SK-N-SH (cell line): ENCODE results near the gene C10orf62. TPM values are rescaled to one million over a fixed set of nuclear protein-coding genes. Genes with fewer than 3 reads are reported as not detected.

Experiments
- CTCF ChIA-PET: fragments of 300-600, 350-600 bp; formaldehyde crosslinking; extraction: SDS; loops from one replicate; lab custom pipeline; 2021; lab: Yijun Ruan, JAX
- POLR2A ChIA-PET: fragments of 350-600 bp; sonication (Branson Sonifier 250); formaldehyde crosslinking; extraction: SDS; loops from one replicate; lab custom pipeline; 2020; ENCODE audit warnings: antibody characterized with exemption, inconsistent platforms; lab: Yijun Ruan, JAX
- DNase-seq: peaks from one replicate; pipeline ENCODE4 v3.0.0; 2012
- H2AFZ ChIP-seq: fragments of 200-600 bp; sonication (generic); 2 replicates; pipeline ENCODE4 v1.8.1; 2016; ENCODE audit warnings: antibody characterized with exemption, mild to moderate bottlenecking, low read depth
- H3F3A ChIP-seq: fragments of 200-600 bp; sonication (generic); replicated peaks from 2 replicates; pipeline ENCODE3; 2016; ENCODE audit warnings: antibody characterized with exemption, mild to moderate bottlenecking; ENCODE audit not compliant: insufficient read depth
- H3K27ac ChIP-seq, 2 experiments: fragments of 200-500 bp in 1 of 2; fragments of 200-600 bp in 1 of 2; sonication (Bioruptor generic) in 1 of 2; sonication (generic), shearing (Covaris generic) in 1 of 2; 2 replicates each; pipeline versions ENCODE4 v1.5.1 to v1.6.1; 2014 to 2016; ENCODE audit warnings: low read depth in 2 of 2, inconsistent platforms in 1 of 2, low read length in 1 of 2, mild to moderate bottlenecking in 1 of 2, mixed read lengths in 1 of 2
- H3K27me3 ChIP-seq: fragments of 200-600 bp; sonication (generic), shearing (Covaris generic); 2 replicates; pipeline ENCODE4 v1.6.1; 2016; ENCODE audit warnings: mixed run types; ENCODE audit not compliant: insufficient read depth
- H3K36me3 ChIP-seq, 2 experiments: fragments of 200-500 bp in 1 of 2; fragments of 200-600 bp in 1 of 2; sonication (Bioruptor generic) in 1 of 2; sonication (generic) in 1 of 2; replicated peaks in 1 of 2; 2 replicates each; pipeline versions ENCODE3 to v1.5.1; 2014 to 2016; ENCODE audit warnings: low read length in 1 of 2, mild to moderate bottlenecking in 1 of 2; ENCODE audit not compliant: insufficient read depth in 2 of 2, control insufficient read depth in 1 of 2
- H3K4me1 ChIP-seq, 2 experiments: fragments of 200-500 bp in 1 of 2; fragments of 200-600 bp in 1 of 2; sonication (Bioruptor generic) in 1 of 2; sonication (generic), shearing (Covaris generic) in 1 of 2; 2 replicates each; pipeline versions ENCODE4 v1.5.1 to v1.6.1; 2014 to 2016; ENCODE audit warnings: low read depth in 1 of 2, low read length in 1 of 2, mixed run types in 1 of 2; ENCODE audit not compliant: insufficient read depth in 2 of 2, control insufficient read depth in 1 of 2
- H3K4me2 ChIP-seq: fragments of 200-600 bp; sonication (generic), shearing (Covaris generic); 2 replicates; pipeline ENCODE4 v1.6.1; 2017; ENCODE audit warnings: mixed run types
- H3K4me3 ChIP-seq, 2 experiments: fragments of 200-500 bp in 1 of 2; fragments of 200-600 bp in 1 of 2; sonication (Bioruptor generic) in 1 of 2; sonication (generic), shearing (Covaris generic) in 1 of 2; 2 replicates each; pipeline versions ENCODE4 v1.5.1 to v1.8.1; 2014 to 2016; ENCODE audit warnings: low read depth in 2 of 2, inconsistent platforms in 1 of 2, low read length in 1 of 2, mild to moderate bottlenecking in 1 of 2, mixed read lengths in 1 of 2, moderate library complexity in 1 of 2
- H3K79me2 ChIP-seq: fragments of 200-600 bp; sonication (generic); 2 replicates; pipeline ENCODE4 v1.8.1; 2017; ENCODE audit warnings: mild to moderate bottlenecking; ENCODE audit not compliant: insufficient read depth
- H3K9ac ChIP-seq: fragments of 200-600 bp; sonication (generic); 2 replicates; pipeline ENCODE4 v1.6.1; 2017; ENCODE audit warnings: mixed run types
- H3K9me2 ChIP-seq: fragments of 200-600 bp; sonication (generic); 2 replicates; pipeline ENCODE4 v1.6.1; 2017; ENCODE audit warnings: mixed run types
- H3K9me3 ChIP-seq: fragments of 200-600 bp; sonication (generic); 2 replicates; pipeline ENCODE4 v1.6.1; 2017; ENCODE audit warnings: mixed run types, mild to moderate bottlenecking, moderate library complexity
- H4K20me1 ChIP-seq: fragments of 200-600 bp; sonication (generic); 2 replicates; pipeline ENCODE4 v1.6.1; 2017; ENCODE audit warnings: mild to moderate bottlenecking, mixed run types; ENCODE audit not compliant: insufficient read depth
- EP300 ChIP-seq, 2 experiments: IDR thresholded peaks; 2 replicates each; pipeline versions ENCODE4 v1.4.0 to v1.6.1; 2012; ENCODE audit warnings: borderline replicate concordance in 1 of 2, low read depth in 1 of 2, low read length in 1 of 2
- FOSL2 ChIP-seq: IDR thresholded peaks from 2 replicates; pipeline ENCODE4 v1.4.0; 2012; ENCODE audit warnings: low read depth, mild to moderate bottlenecking, moderate library complexity, borderline replicate concordance
- FOXJ3 ChIP-seq: sonication (generic); formaldehyde crosslinking; IDR thresholded peaks from 2 replicates; pipeline ENCODE4 v1.5.1; 2020; ENCODE audit warnings: mild to moderate bottlenecking, missing genetic modification reagents
- GABPA ChIP-seq: IDR thresholded peaks from 2 replicates; pipeline ENCODE4 v1.4.0; 2012; ENCODE audit warnings: low read depth, mild to moderate bottlenecking
- GATA2 ChIP-seq: sonication (generic); formaldehyde crosslinking; IDR thresholded peaks from 2 replicates; pipeline ENCODE4 v1.5.0; 2020; ENCODE audit warnings: mild to moderate bottlenecking, missing genetic modification reagents
- JUND ChIP-seq: IDR thresholded peaks from 2 replicates; pipeline ENCODE4 v1.4.0; 2012
- NRF1 ChIP-seq: IDR thresholded peaks from 2 replicates; pipeline ENCODE4 v1.6.1; 2012; ENCODE audit warnings: low read depth, mild to moderate bottlenecking, low read length
- SIN3A ChIP-seq: IDR thresholded peaks from 2 replicates; pipeline ENCODE4 v1.6.1; 2012; ENCODE audit warnings: low read depth, mild to moderate bottlenecking, low read length, moderate library complexity, borderline replicate concordance
- WGBS: methylation state at CpG from one replicate; pipeline ENCODE4 v1.1.6; 2017; ENCODE audit warnings: low lambda C conversion rate; 5-methylcytosine and 5-hydroxymethylcytosine counted together
- polyA plus RNA-seq, 3 experiments: library from polyadenylated mRNA; depleted of rRNA; stranded (reverse); fragments of >200 nt; gene quantifications; 2 replicates each; pipeline ENCODE4 v1.2.3, GENCODE V29; 2012
- TF ChIP-seq, protein P1 (sequence below): fragments of 150-350 bp; IDR thresholded peaks from 2 replicates; pipeline ENCODE4 v1.6.1; 2017; ENCODE audit warnings: antibody characterized with exemption, low read length, low read depth, borderline replicate concordance
- TF ChIP-seq, protein P2 (sequence below): IDR thresholded peaks from 2 replicates; pipeline ENCODE4 v1.4.0; 2012; ENCODE audit warnings: low read depth, borderline replicate concordance
- TF ChIP-seq, protein P3 (sequence below): IDR thresholded peaks from 2 replicates; pipeline ENCODE4 v1.6.1; 2012; ENCODE audit warnings: mild to moderate bottlenecking, low read depth, low read length, moderate library complexity
- TF ChIP-seq, protein P4 (sequence below): IDR thresholded peaks from 2 replicates; pipeline ENCODE4 v1.4.0; 2012; ENCODE audit warnings: low read depth, borderline replicate concordance

The C10orf62 gene
- polyA plus RNA-seq, 1 of the 3 experiments (the other 2 are of a cell fraction): 0.07 TPM

DNA sequence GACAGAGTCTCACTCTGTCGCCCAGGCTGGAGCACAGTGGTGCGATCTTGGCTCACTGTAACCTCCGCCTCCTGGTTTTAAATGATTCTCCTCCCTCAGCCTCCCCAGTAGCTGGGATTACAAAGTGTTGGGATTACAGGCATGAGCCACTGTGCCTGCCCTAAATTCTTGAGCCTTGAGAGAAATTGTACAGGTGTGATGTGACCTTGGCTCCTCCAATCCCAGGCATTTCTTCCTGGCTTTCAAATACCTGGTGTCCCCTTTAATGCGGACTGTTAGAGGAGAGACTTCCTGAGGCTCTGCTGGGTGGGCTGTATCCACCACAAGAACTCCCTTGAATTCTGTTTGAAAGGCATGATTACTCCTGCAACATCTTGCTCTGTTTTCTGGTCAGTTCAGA is 28.8 kb downstream of the C10orf62 start:
- Histone ChIP-seq H4K20me1 (no peaks in the 10 kb centered on the region), H3K4me3 (no peak overlapping the region), H3K9me2 (no peaks in the 10 kb centered on the region), H3K79me2 (no peaks in the 10 kb centered on the region), H3K36me3 (no peaks in the 10 kb centered on the region), H3K9ac (no peak overlapping the region), H3K4me1 (no peaks in the 10 kb centered on the region; a peak in 1 of 4 replicates), H3K27ac (no peak overlapping the region), H3K27me3 (no peaks in the 10 kb centered on the region), H3K9me3 (no peaks in the 10 kb centered on the region), H3F3A (no peaks in the 10 kb centered on the region), H2AFZ (no peak overlapping the region), H3K4me2 (no peak overlapping the region)
- DNase-seq: no peak
- TF ChIP-seq, protein P1, sequence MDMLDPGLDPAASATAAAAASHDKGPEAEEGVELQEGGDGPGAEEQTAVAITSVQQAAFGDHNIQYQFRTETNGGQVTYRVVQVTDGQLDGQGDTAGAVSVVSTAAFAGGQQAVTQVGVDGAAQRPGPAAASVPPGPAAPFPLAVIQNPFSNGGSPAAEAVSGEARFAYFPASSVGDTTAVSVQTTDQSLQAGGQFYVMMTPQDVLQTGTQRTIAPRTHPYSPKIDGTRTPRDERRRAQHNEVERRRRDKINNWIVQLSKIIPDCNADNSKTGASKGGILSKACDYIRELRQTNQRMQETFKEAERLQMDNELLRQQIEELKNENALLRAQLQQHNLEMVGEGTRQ: no peak
- TF ChIP-seq EP300 (IDR thresholded peaks at IDR 0.05; ENCODE audit: borderline replicate concordance in 1 of 2, low read depth in 1 of 2, low read length in 1 of 2) (no peak), FOXJ3 (CRISPR knock-in tag) (no peak), JUND (no peak), GATA2 (no peak), NRF1 (no peak), FOSL2 (no peak), GABPA (no peak)
- TF ChIP-seq, protein P2, sequence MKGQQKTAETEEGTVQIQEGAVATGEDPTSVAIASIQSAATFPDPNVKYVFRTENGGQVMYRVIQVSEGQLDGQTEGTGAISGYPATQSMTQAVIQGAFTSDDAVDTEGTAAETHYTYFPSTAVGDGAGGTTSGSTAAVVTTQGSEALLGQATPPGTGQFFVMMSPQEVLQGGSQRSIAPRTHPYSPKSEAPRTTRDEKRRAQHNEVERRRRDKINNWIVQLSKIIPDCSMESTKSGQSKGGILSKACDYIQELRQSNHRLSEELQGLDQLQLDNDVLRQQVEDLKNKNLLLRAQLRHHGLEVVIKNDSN: no peak
- TF ChIP-seq, protein P3, sequence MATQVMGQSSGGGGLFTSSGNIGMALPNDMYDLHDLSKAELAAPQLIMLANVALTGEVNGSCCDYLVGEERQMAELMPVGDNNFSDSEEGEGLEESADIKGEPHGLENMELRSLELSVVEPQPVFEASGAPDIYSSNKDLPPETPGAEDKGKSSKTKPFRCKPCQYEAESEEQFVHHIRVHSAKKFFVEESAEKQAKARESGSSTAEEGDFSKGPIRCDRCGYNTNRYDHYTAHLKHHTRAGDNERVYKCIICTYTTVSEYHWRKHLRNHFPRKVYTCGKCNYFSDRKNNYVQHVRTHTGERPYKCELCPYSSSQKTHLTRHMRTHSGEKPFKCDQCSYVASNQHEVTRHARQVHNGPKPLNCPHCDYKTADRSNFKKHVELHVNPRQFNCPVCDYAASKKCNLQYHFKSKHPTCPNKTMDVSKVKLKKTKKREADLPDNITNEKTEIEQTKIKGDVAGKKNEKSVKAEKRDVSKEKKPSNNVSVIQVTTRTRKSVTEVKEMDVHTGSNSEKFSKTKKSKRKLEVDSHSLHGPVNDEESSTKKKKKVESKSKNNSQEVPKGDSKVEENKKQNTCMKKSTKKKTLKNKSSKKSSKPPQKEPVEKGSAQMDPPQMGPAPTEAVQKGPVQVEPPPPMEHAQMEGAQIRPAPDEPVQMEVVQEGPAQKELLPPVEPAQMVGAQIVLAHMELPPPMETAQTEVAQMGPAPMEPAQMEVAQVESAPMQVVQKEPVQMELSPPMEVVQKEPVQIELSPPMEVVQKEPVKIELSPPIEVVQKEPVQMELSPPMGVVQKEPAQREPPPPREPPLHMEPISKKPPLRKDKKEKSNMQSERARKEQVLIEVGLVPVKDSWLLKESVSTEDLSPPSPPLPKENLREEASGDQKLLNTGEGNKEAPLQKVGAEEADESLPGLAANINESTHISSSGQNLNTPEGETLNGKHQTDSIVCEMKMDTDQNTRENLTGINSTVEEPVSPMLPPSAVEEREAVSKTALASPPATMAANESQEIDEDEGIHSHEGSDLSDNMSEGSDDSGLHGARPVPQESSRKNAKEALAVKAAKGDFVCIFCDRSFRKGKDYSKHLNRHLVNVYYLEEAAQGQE: no peak
- ChIA-PET POLR2A (no interaction called here), CTCF (interaction anchor here (1.2 kb wide), 1 partner anchor 29 kb away, joined by 5 read pairs; no protein-coding TSS in a partner anchor)
- 92% methylated on average over 4 of the region's 4 CpGs for WGBS

DNA sequence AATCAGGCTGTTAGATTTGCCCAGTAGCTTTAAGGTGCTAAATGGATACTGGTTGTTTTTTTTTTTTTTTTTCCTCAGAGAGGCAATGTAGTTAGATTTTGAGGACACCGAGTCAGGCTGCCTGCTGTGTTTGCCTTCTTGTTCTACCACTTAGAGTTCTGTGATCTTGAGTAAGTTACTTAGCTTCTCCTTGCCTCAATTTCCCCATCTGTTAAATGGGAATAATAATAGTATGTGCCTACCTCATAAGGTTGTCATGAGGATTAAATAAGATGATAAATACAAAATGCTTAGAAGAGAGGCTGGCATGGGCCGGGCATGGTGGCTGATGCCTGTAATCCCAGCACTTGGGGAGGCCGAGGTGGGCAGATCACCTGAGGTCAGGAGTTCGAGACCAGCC is 29.2 kb downstream of the C10orf62 start:
- H3K36me3 ChIP-seq: no peaks in the 10 kb centered on the region
- H3K9me3 ChIP-seq: no peaks in the 10 kb centered on the region
- H3K79me2 ChIP-seq: no peaks in the 10 kb centered on the region
- DNase-seq: no peak
- 86% methylated on average over 4 of the region's 4 CpGs for WGBS
- no peak overlapping the region for H3K4me3 ChIP-seq
- no peak overlapping the region for H3K27ac ChIP-seq
- no peaks in the 10 kb centered on the region for H4K20me1 ChIP-seq
- H3K4me2 ChIP-seq: no peak overlapping the region
- H3K9ac ChIP-seq: no peak overlapping the region
- no peaks in the 10 kb centered on the region for H3K27me3 ChIP-seq
- no peak overlapping the region for H2AFZ ChIP-seq
- H3F3A ChIP-seq: no peaks in the 10 kb centered on the region
- ChIA-PET POLR2A (no interaction called here), CTCF (interaction anchor here (0.7 to 1.2 kb wide), 2 partner anchors 9 to 28 kb away, joined by 3 to 5 read pairs; no protein-coding TSS in a partner anchor)
- no peaks in the 10 kb centered on the region; a peak in 1 of 4 replicates for H3K4me1 ChIP-seq
- TF ChIP-seq, protein P4, sequence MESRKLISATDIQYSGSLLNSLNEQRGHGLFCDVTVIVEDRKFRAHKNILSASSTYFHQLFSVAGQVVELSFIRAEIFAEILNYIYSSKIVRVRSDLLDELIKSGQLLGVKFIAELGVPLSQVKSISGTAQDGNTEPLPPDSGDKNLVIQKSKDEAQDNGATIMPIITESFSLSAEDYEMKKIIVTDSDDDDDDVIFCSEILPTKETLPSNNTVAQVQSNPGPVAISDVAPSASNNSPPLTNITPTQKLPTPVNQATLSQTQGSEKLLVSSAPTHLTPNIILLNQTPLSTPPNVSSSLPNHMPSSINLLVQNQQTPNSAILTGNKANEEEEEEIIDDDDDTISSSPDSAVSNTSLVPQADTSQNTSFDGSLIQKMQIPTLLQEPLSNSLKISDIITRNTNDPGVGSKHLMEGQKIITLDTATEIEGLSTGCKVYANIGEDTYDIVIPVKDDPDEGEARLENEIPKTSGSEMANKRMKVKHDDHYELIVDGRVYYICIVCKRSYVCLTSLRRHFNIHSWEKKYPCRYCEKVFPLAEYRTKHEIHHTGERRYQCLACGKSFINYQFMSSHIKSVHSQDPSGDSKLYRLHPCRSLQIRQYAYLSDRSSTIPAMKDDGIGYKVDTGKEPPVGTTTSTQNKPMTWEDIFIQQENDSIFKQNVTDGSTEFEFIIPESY: no peak
- TF ChIP-seq GATA2: no peak
- no peak for TF ChIP-seq JUND
- no peak for TF ChIP-seq SIN3A
- no peaks in the 10 kb centered on the region for H3K9me2 ChIP-seq
